Cardiac fibroblast (primary cell): ENCODE measurements around the gene PKP1.

Experiments used
- DNase-seq, 2 donors: peaks; one replicate each; pipeline versions ENCODE4 v3.0.0 to v3.0.0-alpha.2; 2010; ENCODE audit warnings: low read depth in 2 of 2
- H3K4me3 ChIP-seq, 2 donors: replicated peaks in 1 of 2; 1 replicate in 1 of 2; 2 replicates in 1 of 2; pipeline ENCODE4 v1.5.1; 2011; ENCODE audit warnings: low read depth in 2 of 2, low read length in 2 of 2, mild to moderate bottlenecking in 2 of 2, moderate library complexity in 1 of 2
- CTCF ChIP-seq: IDR thresholded peaks from one replicate; pipeline ENCODE4 v1.5.1; 2011; ENCODE audit warnings: low read depth, mild to moderate bottlenecking, low read length, inconsistent platforms

The PKP1 gene

GRCh38 chr1:201381130-201381529, 97.8 kb downstream of the PKP1 start:
- TF ChIP-seq CTCF: no peak
- no peak for DNase-seq
- no peak overlapping the region for H3K4me3 ChIP-seq
